HL-60/S4 treated with retinoic acid at 250 ng/mL for 4 days and 3 days (cell line): Measurements from ENCODE around the gene GASK1A.

ENCODE experiments used
- in situ Hi-C: fragments of 300-500 bp; cut with MboI; formaldehyde crosslinking; loops from 2 replicates; pipeline ENCODE4 v1.7.0; 2022; ENCODE audit warnings: low sequenced_read_pairs

GASK1A gene

DNA sequence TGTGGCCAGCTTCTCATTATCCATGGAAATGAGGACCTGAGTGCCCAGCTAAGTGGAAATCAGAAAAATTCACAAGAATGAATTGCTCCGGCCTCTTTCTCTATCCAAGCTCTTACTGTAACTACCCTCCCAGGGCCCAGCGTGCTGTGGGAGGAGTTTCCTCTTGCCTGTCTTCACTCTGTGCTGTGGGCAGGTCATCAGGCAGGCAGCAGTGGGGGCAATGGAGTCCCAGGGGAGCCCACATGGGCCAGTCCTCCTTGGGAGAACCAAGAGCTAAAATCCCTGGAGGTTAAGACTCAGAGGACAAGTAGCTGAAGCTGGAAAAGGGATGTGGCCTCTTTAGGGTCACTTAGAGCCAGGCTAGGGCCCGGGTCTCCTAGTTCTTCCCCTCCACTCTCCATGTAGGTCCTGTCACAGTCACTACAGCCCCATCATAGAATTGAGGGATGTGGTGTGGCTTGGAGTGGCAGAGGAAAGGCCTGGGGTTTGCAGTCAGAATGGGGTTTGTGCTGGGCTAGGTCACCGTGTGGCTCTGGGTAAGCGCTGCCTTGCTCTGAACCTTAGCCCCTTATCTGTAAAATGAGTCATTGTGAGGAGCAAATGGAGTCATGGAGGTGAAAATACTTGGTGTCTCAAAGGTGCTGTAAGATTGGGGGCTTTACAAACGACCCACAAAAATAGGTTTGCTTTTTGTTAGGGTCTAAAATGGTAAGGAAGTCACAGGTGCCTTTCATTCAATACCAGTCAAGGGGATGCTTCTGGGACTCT lies 3.7 kb downstream of the GASK1A start:
- in situ Hi-C loops: no loop called here

DNA sequence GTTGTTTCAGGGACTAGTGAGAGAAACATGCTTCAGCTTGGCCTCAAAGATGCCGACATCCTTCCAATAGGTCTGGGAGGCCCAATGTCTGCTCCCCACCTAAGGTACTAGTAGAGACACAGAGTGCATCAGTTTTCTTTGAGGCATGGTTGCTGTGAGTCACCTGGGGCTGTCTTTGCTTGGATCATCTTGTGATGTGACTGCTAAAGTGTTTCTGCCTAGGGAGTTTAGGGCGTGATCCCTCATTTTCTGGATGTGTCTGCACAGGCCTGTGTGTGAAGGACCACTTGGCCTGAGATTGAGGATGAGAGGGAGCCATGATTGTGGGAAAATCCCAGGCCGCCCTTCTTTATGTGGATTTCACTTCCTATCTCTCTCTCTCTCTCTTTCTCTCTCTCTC lies 4.8 kb downstream of the GASK1A start:
- in situ Hi-C loops: no loop called here

DNA sequence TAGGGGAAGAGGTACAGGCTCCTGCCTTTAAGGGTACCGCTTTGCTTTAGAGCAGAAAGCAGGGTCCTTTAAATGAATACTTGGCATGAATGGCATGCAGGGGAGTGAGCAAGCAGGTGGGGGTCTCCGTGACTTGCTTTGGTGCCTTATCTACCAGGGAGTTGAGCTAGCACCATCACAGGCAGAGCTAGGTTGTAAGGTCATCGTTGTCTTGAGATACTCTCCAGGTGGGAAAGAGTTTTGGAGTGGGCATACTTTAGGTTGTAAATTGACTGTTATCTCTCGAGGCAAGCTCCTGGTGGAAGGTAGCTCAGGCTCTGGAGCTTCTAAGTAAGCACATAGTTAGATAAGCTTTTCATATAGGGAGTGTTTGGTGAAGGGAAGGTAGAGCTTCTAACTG lies 5.6 kb downstream of the GASK1A start:
- in situ Hi-C loops: no loop called here

DNA sequence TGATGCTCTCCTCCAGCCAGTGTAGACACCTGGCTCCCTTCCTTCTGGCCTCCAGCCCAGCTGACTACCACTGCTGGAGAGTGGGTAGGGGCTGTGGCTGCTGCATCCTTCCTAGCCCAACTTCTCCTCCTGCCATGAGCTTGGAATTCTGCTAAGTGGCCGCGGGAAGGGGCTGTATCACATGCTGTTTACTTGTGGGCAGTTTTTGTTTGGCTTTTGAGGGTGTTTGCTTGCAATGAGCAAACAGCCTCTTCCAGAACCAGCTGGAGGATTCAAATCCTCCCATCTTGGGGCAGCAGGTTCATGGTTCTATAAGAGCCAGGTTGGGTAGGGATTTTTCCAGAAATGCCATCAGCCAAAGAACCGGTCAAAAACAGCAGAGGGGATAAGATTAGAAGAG lies 9.0 kb downstream of the GASK1A start:
- in situ Hi-C loops: no loop called here

DNA sequence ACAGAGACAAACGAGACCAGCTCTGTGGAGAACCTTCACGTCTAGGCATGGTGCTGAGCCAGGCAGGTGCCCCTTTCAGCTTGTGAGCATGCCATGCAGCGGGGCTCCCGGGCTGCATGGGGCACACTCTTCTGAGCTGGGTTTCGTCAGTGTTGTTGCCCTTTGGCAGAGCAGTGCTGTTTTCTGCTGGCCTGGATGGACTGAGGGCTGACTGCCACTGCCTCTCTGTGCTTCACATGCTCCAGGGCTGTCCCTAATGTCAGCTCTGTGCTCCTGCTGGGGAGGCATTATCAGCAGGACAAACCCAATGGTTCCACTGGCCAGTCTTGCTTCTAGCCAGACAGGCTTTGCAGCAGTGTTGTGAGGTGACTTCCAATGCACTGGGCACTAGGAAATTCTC lies 9.5 kb downstream of the GASK1A start:
- in situ Hi-C loops: no loop called here

DNA sequence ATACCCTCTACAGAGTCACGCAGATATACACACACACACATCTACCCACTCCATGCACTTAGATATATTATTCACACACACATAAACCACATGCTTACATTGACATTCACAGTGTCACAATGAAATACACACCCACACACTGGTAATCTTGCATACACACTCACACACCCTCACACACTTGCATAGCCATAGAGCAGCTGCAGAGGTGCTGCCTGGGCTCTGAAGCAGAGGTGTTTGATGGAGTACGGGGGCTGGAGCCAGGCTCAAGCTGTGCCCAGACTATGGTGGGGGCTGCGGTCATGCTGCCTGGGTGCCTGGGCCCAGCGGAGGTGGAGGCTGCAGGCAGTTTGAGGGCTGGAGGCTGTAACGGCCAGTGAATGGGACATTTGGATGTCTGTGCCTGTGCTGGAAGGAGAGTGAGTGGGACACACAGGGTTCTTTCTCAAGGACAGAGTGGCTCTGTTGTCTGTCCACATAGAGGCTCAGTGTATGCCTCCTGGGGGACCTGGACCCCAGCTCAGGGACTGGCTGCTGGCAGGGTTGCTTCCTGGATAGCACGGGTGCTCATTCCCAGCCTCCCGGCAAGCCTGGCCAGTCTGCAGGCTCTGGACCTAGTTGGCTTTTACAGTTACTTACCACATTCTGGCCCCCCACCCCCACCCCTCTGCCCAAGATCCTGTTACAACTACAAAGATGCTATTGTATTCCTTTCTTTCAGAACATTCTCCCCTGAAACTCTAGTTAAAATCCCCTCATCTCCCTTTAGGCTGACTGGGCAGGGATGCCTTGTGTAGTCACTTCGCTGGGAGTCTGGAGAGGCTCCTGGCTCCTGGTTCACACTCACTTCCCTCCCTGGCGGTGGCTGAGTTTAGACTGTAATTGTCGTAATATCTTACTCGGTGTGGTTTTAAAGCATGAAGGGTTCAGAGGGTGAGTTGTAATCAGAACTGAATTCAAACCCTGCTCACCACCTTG lies 12.5 kb downstream of the GASK1A start:
- in situ Hi-C loops: no loop called here

DNA sequence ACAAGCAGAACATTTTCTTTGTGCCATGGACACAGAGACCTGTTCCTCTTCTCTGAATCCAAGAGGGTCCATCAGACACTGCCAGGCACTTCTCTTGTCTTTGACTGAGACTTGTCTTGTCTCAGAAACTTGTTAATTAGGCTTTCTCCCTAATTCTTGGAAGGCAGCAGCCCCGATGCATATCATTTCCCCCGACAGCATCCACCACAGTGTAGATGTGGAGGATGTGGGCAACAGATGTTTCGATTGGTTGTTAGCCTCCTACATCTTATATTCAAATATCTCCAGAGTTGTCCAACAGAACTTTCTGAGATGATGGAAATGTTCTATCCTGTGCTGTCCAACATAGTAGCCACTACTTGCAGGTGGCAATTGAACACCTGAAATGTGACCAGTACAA lies 15.5 kb downstream of the GASK1A start:
- in situ Hi-C loops: no loop called here

DNA sequence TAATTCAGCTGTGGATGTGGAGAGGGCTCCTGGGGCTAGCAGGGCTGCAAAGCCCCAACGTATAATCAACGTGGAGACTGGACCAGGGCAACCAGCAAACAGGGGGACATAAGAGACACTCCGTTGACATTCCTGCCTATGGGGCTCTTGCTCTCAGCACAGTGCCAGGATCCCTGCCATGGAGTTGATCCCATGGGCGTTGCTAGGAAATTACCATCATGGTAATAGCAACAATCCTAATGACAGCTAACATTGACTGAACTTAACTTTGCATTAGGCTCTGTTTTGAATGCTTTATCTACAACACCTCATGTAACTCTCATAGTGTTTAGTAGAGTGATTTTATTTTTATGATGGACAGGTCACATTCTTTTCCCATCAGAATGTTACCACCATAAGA lies 16.9 kb downstream of the GASK1A start:
- in situ Hi-C loops: no loop called here

DNA sequence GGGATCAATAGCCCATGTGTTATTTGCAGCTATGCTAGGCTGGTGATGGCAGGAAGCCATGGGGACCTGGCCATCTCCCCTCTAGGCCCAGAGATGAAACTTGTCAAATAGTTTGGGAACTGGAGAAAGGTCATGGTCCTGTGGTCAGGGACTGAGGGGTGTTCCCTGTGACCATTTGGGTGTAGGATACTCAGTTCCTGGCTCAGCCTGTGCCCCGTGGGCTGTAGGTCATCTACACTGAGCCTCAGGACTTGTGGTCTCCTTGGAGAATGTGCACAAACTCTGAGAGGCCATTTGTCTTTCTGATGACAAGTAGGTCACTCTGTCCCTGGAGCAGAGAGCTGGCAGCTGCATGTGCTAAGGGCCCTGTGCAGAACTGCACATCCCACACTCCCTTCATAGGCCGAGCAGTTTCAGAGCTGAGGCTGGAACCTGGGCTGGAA lies 17.5 kb downstream of the GASK1A start:
- in situ Hi-C loops: no loop called here

DNA sequence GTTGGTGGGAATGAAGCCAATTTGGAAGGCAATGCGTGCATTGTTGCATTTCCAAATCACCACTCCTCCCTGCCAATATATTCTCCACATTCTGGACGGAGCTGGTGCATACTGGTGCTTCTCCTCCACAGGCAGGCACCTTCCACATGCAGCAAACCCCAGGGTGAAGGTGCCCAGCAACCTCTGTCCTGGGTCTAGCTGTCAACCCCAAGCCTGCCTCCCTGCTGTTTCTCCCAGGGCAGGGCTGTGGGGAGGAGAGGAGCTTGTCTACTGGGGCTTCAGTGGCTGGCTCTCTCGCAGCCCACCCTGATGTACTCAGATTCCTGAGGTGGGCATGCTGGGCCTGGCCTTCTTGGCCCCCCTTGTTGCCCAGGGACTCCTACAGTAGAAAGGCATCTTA lies 20.1 kb downstream of the GASK1A start:
- in situ Hi-C loops: no loop called here

DNA sequence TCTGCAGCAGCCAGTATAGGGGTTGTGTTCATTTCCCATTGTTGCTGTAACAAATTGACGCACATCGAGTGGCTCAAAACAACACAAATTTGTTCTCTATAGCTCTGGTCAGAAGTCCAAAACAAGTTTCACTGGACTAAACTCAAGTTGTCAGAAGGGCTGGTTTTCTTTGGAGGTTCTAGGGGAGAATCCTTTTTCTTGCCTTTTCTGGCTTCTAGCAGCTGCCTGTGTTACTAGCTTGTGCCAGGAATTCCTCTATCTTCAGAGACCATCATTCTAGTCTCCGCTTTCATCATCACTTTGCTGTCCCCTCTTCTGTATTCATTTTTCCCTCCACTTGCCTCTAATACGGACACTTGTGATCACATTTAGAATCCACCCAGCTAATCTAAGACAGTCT lies 20.5 kb downstream of the GASK1A start:
- in situ Hi-C loops: no loop called here

DNA sequence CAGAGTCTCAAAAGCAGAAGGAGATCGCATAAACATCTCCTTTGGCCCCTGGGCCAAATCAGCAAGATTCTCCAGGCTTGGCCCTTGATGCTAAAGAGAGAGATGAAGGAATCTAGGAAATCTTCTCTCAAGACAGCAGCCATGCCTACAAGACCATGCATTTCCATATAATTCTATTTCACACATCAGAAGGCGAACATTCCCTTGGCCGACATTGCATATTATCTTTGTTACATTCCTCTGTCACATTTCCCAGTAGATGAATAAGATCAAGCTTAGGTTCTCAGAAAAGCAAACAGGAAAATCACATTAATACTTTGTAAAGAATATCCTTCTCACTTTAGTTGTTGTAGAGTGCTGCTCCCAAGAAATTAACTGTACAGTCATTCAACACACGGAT lies 21.3 kb downstream of the GASK1A start:
- in situ Hi-C loops: no loop called here

DNA sequence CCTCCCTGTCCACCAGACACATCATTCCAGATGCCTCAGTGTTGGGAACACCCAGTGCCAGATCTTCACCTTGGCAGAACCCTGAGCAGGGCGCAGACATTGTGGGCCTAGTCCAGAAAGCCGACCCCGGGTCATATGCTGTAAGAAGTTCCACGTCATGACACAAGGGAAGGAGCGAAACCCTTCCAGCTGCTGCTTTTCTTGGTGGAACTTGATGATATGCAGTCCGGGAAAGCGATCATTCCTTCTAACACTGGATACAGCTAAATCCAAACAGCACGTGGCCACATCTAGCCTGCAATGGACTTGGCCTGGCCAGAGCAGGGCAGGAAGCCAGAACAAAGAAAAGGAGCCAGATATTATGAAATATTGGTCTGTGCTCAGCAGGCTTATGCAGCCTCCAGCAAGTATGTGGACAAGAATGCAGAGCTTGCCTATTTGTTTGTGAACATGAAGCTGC lies 22.0 kb downstream of the GASK1A start:
- in situ Hi-C loops: no loop called here

DNA sequence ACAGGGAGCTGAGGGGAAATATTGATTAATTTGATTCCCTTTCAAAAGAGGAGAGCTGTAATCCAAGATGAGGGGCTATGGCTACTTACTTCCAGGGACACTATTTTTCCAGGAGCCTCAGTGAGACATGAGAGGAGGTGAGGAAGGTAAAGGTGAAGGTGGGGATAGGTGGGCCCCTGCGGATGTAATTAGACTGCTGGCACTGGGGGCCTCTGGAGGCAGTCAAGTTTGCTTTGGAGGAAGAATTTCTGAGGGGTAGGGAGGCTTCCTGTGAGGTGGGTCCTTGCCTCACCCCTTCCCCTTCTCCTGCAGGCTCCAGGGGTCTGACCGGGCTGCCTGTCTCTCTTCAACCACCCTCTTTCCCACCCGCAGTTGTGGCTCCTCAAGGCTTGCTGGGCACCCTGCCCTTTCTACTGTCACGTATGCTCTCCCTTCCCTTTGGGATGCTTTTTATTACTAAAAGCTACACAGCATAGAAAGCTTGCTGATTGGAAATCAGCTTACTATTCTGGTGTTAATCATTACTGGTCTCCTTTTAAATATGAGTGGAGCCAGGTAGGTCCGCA lies 22.5 kb downstream of the GASK1A start:
- in situ Hi-C loops: no loop called here

DNA sequence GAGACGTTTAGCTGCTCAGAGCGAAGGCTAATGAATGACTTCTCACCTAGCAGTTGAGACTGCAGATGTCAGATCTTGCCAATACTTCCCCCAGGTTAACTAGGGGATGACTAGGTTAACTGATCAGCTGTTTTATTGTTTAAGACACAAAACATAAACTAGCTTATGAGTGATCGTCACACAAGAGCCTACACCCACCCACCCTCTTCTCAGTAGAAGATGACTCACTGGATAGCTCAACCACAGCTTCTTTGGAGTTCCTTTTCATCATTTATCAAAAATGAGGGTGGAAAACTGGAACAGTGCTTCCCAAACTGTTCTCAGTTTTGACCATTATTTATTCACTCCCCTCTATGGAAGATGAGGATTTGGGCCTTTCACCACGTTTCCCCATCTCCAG lies 25.2 kb downstream of the GASK1A start:
- in situ Hi-C loops: no loop called here

DNA sequence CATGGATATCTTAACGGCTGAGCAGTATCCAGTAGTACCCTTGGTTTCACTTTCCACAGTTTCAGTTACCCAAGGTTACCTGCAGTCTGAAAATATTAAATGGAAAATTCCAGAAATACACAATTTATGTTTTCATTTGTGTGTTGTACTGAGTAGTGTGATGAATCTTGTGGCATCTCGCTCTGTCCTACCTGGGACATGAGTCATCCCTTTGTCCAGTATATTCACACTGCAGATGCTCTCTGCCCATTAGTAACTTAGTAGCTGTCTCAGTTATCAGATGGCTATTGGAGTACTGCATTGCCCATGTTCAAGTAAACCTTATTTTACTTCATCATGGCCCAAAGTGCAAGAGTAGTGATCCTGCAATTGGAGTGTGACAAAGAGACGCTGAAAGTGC lies 26.1 kb downstream of the GASK1A start:
- in situ Hi-C loops: no loop called here

DNA sequence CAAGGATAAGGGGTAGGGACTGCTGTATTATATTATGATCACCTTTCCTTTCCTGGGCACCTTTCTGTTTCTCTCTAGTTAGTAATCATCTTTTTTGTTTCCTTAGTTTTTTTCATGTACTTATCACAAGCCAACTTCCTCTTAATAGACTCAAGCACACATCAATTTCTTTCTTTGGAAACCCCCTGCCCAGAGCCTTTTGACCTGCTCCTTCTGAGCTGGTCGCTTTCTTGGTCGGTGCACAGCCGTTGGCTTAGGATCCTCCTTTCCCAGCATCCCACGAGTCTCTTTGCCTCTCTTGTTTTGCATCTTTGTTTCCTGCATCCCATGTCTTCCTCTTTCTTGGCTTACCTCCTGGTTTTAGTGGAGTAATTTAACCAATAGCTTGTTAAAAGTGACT lies 26.9 kb downstream of the GASK1A start:
- in situ Hi-C loops: no loop called here

DNA sequence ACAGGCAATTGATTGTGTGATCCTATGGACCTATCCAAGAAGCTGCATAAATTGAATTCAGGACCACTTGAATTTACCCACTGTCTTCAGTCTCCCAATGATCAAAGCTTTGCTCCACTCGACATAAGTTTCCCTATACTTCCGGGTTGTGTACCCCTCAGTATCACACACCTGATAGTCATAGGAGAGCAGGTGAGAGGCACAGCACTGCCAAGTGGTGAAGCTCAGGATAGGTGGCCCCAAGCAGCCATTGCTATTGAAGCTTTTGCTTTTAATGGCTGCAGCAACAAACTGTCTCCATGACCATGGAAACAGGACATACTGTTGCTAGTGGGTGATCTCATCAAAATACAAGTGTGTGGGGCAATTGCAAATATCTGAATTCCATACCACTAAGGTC lies 27.7 kb downstream of the GASK1A start:
- in situ Hi-C loops: no loop called here

DNA sequence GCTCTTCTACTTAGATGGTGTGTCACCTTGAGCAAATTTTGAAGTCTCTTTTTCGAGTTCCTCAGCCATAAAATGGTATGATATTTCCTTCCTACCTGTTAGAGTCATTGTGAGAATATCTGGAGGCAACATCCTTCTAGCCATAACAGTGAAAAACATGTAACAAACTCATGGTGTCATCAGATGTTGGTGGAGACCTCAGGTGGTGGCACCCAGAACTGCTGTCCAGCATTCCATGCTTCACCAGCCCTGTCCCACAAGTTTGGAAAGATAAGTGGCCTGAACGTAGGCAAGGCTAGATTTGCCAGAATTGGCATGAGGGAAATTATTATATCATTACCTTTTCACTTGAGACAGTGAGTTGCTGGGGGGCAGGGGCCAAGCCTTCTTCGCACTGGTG lies 30.4 kb downstream of the GASK1A start:
- in situ Hi-C loops: no loop called here

DNA sequence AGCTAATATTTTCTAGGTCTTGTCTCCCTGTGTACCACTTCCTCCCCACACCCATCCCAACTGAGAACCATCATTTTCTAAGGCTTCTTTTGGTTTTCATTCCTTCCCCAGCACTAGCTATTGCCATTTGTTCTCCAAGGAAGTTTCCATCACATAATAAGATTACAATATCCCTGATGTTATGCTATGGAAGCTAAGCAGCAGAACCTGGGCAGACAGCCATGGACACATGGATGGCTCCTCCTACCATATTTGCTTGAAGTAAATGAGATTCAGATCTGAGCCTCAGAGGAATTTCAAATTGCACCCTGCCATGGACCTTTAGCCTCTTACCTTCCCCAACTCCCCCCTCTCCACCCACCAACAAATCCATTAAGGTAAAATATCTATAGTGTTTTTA lies 31.5 kb downstream of the GASK1A start:
- in situ Hi-C loops: no loop called here

DNA sequence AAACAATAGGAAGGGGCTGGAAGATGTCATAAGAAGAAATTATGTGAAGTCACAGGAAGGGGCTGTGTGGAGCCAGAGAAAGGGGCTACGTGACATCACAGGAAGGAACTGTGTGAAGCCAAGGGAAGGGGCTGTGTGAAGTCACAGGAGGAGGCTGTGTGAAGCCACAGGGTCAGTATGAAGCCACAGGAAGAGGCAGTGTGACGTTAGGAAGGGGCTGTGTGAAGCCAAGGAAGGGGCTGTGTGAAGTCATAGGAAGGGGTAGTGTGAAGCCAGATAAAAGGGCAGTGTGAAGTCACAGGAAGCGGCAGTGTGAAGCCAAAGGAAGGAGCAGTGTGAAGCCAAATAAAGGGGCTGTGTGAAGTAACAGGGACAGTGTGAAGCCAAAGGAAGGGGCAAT lies 32.5 kb downstream of the GASK1A start:
- in situ Hi-C loops: no loop called here

DNA sequence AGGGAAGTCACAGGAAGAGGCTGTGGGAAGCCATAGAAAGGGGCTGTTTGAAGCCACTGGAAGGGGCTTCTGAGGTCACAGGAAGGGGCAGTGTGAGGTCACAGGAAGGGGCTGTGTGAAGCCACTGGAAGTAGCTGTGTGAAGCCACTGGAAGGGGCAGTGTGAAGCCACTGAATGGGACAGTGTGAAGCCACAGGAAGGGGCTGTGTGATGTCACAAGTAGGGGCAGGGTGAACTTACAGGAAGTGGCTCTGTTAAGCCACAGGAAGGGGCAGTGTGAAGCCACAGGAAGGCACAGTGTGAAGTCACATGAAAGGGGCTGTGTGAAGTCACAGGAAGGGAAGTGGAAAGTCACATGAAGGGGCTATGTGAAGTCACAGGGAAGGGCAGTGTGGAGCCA lies 33.1 kb downstream of the GASK1A start:
- in situ Hi-C loops: no loop called here
